HG02938 (cell line): ENCODE data around the gene KLHDC8A.
"Not testable (repeated sequence)": the region's sequence is repeated elsewhere in the genome, so short reads cannot be mapped to it uniquely, and the experiment has no call there.

Experiments used
- ATAC-seq: cut with Tn5 transposase; IDR thresholded peaks from one replicate; pipeline ENCODE4 v1.9.1; 2021; ENCODE audit warnings: mild to moderate bottlenecking, moderate library complexity; ENCODE audit not compliant: unreplicated experiment

KLHDC8A gene

DNA sequence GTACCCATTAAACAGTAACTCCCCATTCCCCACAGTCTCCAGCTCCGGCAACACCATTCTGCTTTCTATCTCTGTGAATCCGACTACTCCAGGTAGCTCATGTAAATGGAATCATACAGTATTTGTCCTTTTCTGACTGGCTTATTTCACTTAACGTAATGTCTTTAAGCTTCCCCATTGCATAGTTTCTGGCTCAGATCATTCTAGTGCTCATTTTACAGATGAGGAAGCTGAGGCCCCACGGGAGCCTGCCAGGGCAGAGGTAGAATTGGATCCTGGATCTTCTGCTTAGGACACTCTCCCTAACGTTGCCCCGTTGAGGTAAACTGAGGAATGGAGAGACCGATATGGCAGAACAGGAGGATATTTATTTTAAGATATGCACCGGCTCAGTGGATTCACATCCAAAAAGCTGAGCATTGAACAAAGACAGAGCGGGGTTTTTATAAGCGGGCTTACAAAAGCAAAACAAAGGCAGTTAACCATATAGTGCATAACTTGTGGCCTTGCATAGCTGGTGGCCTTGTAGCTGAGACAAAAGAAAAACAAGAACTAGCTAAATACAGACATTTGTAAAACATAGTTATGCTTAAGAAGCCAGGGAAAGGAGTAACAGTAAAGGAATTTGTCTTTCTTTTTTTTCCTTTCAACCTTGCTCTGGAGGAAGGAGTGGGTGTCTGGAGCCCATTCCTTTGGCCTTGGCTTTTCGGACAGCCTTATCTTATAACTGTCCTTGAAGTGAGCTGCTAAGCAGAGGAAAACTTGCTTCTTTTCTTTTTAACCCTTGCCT, 15.3 kb upstream of the KLHDC8A start:
- no peak for ATAC-seq

DNA sequence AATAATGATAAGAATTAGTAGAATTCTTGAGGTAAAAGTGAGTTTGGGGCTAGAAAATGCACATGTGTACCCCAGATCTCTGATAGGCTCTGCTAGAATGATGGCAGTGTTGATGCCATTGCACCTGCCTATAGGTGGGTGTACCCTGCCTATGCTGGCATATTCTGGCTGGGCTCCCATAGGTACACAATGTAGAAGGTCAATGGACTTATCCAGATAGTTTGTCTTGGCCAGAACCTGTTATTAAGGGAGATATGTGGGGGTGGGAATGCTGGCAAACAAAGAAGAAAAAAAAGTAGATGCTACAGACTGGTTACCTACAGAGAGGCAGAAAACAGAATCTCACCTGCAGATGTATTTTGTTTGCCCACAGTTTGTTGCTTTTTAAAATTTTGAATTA, 14.1 kb upstream of the KLHDC8A start:
- no peak for ATAC-seq

DNA sequence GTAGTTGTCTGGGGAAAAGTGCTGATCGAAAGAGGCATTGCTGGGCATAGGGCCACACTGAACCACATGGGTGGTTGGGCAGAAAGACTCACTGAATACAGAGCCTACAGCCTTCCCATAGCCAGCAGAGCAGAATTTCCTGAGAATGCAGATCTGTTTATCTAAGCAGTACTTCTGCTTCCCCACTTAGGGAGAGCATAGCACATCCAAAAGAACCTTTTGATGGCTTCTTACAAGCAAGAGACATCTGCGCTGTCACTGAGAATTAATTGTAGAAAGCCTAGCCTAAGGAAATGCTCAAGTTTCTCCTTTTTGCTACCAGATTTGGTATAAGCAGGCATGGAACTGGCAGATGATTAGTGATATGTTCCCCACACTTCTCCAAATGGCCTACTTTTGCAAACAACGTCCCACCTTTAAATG, 13.0 kb upstream of the KLHDC8A start:
- ATAC-seq = no peak

DNA sequence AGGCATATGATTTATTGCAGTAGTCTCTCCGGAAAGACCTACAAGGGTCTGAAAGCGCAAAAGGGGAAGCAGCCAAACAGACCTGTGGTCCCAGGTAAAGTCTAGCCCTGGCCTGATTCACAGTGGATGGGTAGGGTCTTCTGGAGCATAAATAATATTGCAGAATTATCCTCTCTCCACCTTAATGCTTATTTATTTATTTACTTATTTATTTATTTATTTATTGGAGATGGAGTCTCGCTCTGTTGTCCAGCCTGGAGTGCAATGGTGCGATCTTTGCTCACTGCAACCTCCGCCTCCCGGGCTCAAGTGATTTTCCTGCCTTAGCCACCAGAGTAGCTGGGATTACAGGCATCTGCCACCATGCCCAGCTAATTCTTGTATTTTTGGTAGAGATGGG, 11.8 kb upstream of the KLHDC8A start:
- no peak for ATAC-seq

DNA sequence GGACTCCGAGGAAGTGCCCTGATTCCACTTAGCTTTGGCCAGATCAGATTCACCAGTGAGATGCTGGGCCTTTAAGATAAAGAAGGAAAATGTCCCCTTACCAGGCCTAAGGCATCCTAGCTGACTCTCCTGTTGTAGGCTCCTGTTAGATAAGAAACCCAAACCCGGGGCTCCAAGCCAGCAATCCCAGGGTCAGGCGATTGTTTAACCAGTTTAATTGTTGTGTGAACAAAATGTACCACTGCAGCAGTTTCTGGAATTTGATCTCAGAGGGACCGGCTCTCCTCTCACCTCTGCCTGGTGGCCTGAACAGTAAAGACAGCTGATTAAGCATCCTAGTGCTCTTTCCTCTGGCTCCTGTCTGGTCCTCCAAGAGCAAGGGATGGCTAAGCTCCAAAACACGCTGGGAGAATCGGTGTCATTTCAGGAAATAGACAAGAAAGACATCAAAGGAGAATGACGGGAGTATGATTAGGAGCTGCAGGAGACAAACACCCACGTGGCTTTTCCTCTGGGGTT, 9.3 kb upstream of the KLHDC8A start:
- no peak for ATAC-seq

DNA sequence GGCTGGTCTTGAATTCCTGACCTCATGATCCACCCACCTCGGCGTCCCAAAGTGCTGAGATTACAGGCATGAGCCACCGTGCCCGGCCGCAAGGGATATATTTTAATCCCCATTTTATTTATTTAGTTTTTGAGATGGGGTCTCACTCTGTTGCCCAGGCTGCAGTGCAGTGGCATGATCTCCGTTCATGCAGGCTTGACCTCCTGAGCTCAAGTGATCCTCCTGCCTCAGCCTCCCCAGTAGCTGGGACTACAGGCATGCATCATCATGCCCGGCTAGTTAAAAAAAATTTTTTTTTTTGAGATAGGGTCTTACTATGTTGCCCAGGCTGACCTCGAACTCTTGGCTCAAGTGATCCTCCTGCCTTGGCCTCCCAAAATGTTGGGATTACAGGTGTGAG, 8.4 kb upstream of the KLHDC8A start:
- ATAC-seq = not testable (repeated sequence)

DNA sequence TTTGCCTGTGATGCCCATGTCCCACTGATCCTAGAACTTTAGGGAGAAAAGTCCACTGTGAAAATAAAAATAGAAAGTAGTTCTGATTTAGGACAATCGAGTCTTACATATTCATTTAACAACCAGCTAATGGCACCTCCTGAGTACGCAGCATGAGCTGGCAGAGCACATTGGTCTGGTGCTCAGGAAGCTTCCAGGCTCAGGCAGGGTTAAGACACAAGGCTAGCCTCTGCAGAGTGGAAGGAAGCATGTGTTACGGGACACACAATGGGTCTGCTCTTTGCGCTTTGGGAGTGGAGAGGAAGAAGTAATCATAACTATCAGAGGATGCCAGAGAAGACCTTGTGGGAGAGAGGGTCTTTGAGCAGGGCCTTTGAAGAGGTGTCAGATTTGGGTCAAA, 4.2 kb upstream of the KLHDC8A start:
- no peak for ATAC-seq

DNA sequence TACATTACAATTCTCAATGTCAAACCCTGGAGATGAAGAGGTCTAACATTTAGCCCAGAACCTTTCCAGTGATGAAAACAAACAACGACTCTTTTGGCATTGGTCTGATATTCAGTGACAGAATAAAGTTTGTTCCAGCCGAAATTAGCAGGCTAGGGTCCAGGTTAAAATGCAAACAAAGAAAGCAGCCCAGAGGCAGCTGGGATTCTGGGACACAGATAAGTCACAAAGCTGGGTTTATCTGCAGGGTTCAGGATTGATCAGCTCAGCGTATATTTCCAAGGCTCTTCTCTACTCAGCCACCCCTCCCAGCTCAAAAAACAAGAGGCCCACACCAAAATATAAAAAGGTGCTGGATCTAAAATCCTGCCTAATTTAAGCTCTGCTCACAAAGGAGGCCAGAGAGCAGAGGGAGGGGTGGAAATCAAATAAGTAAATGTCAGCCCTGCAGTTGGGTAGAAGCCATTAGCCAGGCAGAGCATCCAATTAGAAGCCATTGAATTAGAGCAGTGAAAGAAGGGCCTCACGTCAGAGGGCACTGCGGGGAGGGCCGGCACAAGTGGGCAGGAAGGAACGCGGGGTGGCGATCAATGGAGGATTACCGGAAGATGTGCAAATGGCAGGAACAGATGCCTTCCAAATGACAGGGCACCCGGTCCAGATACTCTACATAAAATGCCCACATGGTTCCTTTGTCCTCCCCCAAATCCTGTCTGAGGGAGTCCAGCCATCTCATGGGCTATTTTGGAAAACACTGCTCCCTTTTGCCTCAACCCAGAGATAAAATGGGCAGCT, 3.2 kb upstream of the KLHDC8A start:
- ATAC-seq = no peak

DNA sequence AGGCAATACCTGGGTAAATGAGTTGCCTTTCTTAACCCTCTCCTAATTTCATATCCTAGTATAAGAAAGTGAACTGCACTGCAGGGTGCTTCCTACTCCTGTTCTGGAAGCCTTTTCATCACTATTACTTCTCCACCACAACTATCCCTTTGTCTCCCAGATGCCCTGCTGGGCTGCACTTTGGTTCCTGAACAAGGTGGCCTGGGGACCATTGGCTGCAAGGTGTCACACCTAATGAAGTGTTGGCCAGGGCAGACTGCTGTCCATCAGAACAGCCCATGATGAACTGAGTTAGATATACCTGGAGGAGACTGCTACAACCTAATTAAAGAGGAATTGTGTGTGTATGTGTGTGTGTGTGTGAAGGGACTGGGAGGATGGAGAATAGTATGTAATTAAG, 1.9 kb upstream of the KLHDC8A start:
- ATAC-seq = no peak

DNA sequence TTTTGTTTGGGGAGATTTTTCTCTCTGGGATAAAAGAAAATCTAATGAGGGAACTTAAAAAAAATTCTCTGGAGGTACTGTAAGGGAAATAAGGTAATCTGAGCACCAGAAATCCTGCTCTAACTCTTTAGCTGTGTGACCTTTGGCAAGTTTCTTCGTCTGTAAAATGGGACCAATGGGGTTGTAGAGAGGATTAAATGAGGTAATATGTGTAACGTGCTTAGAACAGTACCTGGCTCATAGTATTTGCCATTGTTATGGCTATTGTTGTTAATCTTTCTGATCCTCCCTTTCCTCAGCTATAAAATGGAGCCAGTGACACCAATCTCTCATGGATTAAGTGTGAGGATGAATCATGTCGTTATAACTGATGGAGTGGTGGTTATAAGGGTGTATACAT, 845 bp upstream of the KLHDC8A start:
- ATAC-seq = no peak

DNA sequence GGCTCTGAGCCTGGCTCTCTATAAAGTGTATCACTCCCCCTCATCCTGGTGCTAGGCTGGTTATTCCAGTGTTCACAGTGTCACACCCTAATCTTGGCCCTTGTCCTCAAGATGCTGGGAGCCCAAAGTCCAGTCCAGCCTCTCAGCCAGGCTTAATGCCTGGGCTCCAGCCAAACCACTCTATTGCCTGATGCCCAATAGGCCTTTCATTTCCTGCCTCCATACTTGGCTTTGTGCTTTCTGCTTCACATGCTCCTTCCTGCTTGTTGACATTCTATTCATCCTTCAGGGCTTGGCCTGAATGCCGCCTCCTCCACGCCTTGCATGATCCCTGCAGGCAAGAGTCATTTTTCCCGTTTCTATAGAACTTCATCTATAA, 1.7 kb downstream of the KLHDC8A start:
- ATAC-seq = no peak

DNA sequence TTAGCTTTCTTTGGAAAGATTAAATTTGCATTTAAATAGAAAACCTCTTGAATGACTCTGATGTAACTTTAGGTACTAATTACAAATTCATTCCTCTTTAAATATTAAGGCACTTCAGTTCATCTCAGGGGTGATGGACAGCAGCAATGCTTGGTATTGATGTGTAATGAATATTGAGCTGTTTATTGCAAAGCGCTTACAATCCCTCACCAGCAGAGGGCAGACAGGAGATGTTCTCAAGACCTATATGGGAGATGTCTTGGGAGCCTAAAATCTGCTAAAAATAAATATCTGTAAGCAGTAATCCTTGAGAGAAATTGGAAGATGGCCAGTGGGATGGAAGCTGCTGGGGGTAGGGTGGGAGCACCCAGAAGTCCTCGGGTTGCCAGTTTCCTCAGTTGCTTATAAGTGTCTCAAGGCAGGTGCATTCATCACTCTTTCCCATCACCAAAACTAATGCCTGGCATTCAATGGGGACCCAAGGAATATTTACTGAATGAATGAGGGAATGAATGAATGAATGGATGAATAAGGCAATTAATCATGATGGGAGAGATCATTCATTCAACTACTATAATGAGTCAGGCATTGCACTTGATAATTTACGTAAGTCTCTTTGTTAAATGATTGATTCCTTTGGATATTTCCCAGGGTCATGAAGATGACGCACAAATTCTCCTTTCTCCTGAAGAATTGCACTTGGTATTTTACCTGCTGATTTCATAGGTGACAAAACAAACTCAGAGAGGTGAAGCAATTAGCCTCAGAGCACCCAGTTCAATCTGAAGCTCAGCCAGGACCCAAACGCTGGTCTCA, 2.3 kb downstream of the KLHDC8A start:
- no peak for ATAC-seq

DNA sequence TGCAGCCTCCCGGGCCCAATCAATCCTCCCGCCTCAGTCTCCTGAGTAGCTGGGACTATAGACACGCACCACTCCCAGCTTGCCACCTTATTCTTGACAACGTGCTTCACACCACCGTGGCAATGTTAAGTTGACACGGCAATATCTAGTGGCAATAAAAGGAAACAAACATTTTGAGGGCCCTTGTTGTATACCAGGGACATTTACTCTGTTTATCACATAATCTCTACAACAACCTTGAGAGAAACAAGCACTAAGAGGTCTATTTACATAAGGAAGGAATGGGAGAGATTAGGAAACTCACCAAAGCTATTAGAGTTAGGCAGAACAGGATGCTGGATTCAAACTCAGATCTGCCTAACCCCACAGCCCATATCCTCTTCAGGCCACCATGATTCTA, 3.1 kb downstream of the KLHDC8A start:
- ATAC-seq = no peak

DNA sequence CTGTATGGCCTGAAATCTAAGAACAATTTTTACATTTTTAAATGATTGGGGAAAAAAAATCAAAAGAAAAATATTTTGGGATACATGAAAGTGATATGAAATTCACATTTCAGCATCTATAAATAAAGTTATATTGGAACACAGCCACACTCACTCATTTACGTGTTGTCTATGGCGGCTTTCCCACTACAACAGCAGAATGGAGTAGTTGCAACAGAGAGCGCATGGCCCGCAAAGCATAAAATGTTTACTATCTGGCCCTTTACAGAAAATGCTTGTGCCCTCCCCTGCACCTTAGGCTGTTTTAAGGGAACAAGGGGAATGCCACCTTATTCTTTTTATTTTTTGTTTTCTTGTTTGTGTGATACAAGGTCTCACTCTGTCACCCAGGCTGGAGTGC, 3.5 kb downstream of the KLHDC8A start:
- no peak for ATAC-seq

DNA sequence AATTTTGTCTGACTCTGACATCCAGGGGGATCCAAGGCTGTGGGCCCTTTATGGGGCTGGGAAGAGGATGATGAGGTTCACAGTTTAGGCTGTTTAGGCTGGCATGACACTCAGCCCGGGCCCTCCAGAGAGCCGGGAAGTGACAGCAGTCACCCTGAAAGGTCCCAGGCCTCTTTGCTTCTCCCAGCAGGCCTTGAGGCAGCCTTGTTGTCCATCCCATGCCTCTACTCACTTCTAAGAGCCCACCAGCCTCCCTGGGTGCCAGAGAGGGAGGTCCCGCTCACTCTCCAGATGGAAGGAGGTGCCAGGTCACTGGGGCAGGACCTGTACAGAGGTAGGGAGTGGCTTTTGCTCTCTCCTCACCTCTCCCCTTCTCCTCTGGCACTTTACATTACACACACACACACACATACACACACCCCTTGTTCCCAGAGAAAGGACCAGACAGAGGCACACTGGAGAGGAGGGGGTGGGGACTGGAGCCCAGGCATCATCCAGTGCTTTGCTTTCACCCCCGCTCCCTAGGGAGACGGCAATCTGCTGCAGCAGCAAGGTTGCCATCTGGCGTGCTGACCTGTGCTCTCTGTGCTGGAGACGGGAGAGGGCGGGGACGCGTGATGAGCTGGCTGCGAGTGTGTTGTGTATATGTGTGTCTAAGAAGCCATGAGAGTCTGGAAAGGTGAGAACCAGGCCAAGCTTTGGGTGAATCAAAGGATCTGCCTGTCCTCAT, 4.6 kb downstream of the KLHDC8A start:
- no peak for ATAC-seq

DNA sequence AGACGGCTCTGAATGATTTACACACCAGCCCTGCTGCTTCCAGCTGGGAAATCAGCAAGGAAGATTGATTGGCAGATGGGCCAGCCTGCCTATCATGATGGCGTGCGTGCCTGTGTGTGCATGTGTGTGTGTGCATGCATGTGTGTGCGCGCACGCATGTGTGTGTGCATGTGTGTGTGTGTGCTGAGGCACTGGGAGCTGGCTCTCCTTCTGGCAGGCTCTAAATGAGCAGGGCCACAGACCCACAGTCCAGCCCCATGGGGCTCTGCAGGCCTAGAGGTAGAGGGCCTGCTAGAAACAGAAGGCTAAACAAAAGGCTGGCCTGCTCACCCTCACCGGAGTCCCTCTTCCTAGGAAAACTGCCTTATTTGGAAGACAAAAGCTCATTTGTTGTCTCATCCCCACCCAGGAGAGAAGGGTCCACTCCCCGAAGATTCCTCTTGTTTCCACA, 6.0 kb downstream of the KLHDC8A start:
- ATAC-seq = no peak

DNA sequence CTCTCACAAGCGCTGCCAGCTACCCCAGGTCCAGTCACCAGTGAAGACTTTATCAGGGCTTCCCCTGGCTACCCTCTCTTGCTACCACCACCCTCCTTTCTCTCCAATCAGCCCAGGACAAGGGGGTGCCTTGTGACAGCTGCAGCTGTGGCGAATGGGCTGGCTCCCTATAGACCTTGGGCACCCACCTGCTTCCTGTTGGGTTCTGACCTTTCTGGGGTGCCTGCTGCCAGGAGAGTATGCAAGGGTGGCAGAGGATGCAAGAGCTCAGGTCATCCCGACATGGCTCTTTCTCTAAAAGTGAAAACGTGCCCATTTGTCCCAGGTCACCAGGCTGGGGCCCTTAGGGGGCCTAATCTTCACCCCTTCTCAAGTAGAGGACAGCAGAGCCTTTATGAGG, 6.6 kb downstream of the KLHDC8A start:
- ATAC-seq = no peak

DNA sequence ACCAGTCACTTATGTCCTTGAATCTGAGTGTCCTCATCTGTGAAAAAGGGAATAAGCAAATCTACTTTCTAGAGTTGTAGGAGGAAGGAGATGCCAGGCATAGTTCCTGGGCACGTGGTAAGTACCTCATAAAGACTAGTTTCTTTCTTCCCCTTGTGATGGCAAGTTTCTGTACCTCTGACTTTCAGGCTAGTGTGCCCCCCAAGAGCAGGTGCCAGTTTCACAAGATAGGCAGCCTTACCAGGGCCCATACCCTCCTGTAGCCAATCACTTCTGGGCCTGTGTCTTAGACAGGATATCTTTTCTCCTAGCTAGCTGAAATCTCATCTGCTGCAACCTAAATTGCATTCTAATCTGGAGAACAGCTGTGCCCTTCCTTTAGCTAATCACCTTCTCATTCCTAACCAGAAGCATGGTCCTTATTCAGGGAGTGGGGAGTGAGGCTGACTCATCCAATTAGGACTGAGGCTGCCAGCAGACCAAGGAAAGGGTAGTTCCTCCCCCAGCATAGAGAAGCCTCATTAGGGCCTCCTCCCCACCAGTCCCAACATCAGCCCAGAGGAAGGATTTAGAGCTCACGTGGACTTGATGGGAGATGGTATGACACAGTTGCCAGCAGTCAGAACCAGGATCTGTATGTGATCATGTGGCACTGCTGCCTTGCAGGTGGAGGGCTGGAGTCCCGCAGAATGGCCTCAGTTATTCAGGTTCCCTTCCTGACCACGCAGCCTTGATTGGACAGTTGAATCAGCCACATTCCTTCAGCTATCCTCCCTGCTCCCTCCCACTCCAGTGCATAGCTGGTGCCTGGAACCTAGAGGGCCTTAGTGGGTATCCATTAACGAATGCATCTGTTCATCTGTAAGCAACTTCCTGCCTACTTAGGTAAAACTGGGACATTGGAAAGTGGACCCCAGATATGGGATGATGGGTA, 7.9 kb downstream of the KLHDC8A start:
- no peak for ATAC-seq

DNA sequence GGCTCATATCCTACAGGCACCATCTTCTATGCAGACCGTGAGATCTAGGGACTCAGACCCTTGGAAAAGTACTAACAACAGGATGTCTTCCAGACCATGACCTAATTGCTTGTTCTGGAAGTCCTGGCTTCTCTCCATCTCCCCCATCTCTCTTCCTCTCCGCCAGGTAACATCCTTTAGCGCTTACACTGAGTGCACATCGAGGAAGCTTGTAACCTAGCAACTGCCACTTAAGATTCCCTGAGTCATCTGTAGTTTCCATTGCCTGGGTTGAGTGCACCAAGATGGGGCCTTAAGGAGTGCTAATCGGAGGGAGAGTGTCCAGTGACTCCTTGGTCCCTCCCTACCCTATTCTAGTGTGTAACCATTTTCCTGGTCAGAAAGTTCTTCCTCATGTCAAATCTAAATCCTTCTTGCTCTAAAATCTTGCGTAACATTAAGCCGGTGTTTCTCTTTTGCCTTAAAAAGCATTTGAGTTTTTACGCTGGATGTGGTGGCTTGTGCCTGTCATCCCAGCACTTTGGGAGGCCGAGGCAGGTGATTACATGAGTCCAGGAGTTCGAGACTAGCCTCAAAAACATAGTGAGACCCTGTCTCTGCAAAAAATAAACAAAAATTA, 9.7 kb downstream of the KLHDC8A start:
- no peak for ATAC-seq
